GM23338 (cell line): ENCODE data around the gene DLX3. TPM values are rescaled to one million over a fixed set of nuclear protein-coding genes. Genes with fewer than 3 reads are reported as not detected.
"Not testable (repeated sequence)": the region's sequence is repeated elsewhere in the genome, so short reads cannot be mapped to it uniquely, and the experiment has no call there.

ENCODE experiments used
- ATAC-seq: fragments of 200-7000 bp; cut with Tn5 transposase; 3 replicates; pipeline ENCODE4 v1.9.1; 2020
- DNase-seq: peaks from one replicate; pipeline ENCODE4 v3.0.0-alpha.2; 2015; ENCODE audit warnings: low spot score
- H2AFZ ChIP-seq: fragments of 200-600 bp; sonication (generic); 2 replicates; pipeline ENCODE4 v1.8.0; 2016; ENCODE audit warnings: antibody characterized with exemption, mild to moderate bottlenecking, moderate library complexity
- H3F3A ChIP-seq: fragments of 200-600 bp; sonication (generic); replicated peaks from 2 replicates; pipeline ENCODE4 v1.8.0; 2017; ENCODE audit warnings: antibody characterized with exemption, mixed run types, low read depth
- H3K27ac ChIP-seq: fragments of 200-600 bp; sonication (generic); 2 replicates; pipeline ENCODE4 v1.6.1; 2016; ENCODE audit warnings: low read depth
- H3K27me3 ChIP-seq: fragments of 200-600 bp; sonication (generic); 2 replicates; pipeline ENCODE4 v1.8.0; 2016; ENCODE audit warnings: mild to moderate bottlenecking, mixed run types, moderate library complexity; ENCODE audit not compliant: insufficient read depth
- H3K36me3 ChIP-seq: fragments of 200-600 bp; sonication (generic); 2 replicates; pipeline ENCODE4 v1.8.0; 2016; ENCODE audit warnings: mild to moderate bottlenecking; ENCODE audit not compliant: insufficient read depth
- H3K4me1 ChIP-seq: fragments of 200-600 bp; sonication (generic); 2 replicates; pipeline ENCODE4 v1.8.0; 2016; ENCODE audit warnings: mild to moderate bottlenecking, moderate library complexity; ENCODE audit not compliant: insufficient read depth
- H3K4me2 ChIP-seq: fragments of 200-600 bp; sonication (generic); 2 replicates; pipeline ENCODE4 v1.7.1; 2017; ENCODE audit warnings: mixed run types
- H3K4me3 ChIP-seq: fragments of 200-600 bp; sonication (generic); 2 replicates; pipeline ENCODE4 v1.6.1; 2016; ENCODE audit warnings: mixed run types
- H3K79me2 ChIP-seq: fragments of 200-600 bp; sonication (generic); replicated peaks from 2 replicates; pipeline ENCODE4 v1.8.0; 2017; ENCODE audit warnings: mild to moderate bottlenecking; ENCODE audit not compliant: insufficient read depth
- H3K9me2 ChIP-seq: fragments of 200-600 bp; sonication (generic); 2 replicates; pipeline ENCODE4 v1.8.0; 2017; ENCODE audit not compliant: insufficient read depth
- H4K20me1 ChIP-seq: fragments of 200-600 bp; sonication (generic); replicated peaks from 2 replicates; pipeline ENCODE4 v1.8.0; 2017; ENCODE audit warnings: mild to moderate bottlenecking; ENCODE audit not compliant: insufficient read depth
- H3K27ac Mint-ChIP-seq: 2 replicates; pipeline ENCODE4 v1.8.0; 2020; ENCODE audit warnings: inconsistent platforms, mild to moderate bottlenecking, moderate library complexity, mixed read lengths
- H3K27me3 Mint-ChIP-seq: 3 replicates; pipeline ENCODE4 v1.8.0; 2022; ENCODE audit warnings: low read depth, mild to moderate bottlenecking, moderate library complexity, mixed read lengths, inconsistent platforms; ENCODE audit not compliant: insufficient read depth, poor library complexity
- H3K36me3 Mint-ChIP-seq: 3 replicates; pipeline ENCODE4 v1.8.0; 2021; ENCODE audit warnings: low read depth, mild to moderate bottlenecking, inconsistent platforms, moderate library complexity, mixed read lengths
- H3K4me1 Mint-ChIP-seq: 3 replicates; pipeline ENCODE4 v1.8.0; 2020; ENCODE audit warnings: mild to moderate bottlenecking, inconsistent platforms, mixed read lengths
- H3K4me3 Mint-ChIP-seq: 3 replicates; pipeline ENCODE4 v1.8.0; 2021; ENCODE audit warnings: moderate library complexity, mild to moderate bottlenecking, inconsistent platforms, mixed read lengths
- H3K9me3 Mint-ChIP-seq: 3 replicates; pipeline ENCODE4 v1.8.0; 2020; ENCODE audit warnings: moderate library complexity, mild to moderate bottlenecking, inconsistent platforms, mixed read lengths
- EZH2phosphoT487 ChIP-seq: fragments of 200-600 bp; sonication (generic); IDR thresholded peaks from one replicate; pipeline ENCODE4 v1.8.1; 2018; ENCODE audit warnings: antibody characterized with exemption; ENCODE audit not compliant: unreplicated experiment
- polyA plus RNA-seq: library from polyadenylated mRNA; unstranded; fragments of >200 nt; fragmentation: Nextera tagmentation; extraction: Ambion mirVana; gene quantifications from 2 replicates; pipeline ENCODE4 v1.2.1, GENCODE V29; 2016
- total RNA-seq: library from RNA; depleted of rRNA; stranded (reverse); fragments of >200 nt; shearing (Covaris generic); gene quantifications from 2 replicates; pipeline ENCODE4 v1.2.3, GENCODE V29; 2014
- TF ChIP-seq, protein P1 (sequence below): IDR thresholded peaks from 2 replicates; pipeline ENCODE4 v1.6.1; 2016; ENCODE audit warnings: antibody characterized with exemption
- TF ChIP-seq, protein P2 (sequence below): IDR thresholded peaks from one replicate; pipeline ENCODE4 v1.6.1; 2018; ENCODE audit warnings: antibody characterized with exemption; ENCODE audit not compliant: unreplicated experiment

The DLX3 gene
- total and polyA plus RNA-seq, 2 experiments from 2014 or later, result 0.14 to 0.27 TPM

DNA sequence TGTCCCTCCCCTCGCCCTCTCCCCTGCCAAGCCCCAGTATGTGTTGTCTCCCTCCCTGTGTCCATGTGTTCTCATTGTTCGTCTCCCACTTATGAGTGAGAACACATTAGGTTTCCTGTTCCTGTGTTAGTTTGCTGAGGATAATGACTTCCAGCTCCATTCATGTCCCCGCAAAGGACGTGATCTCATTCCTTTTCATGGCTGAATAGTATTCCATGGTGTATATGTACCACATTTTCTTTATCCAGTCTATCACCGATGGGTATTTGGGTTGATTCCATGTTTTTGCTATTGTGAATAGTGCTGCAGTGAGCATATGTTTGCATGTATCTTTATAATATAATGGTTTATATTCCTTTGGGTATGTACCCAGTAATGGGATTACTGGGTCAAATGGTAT, 45.5 kb upstream of the DLX3 start:
- not testable (repeated sequence) for H3K27ac ChIP-seq, ATAC-seq

GRCh38 chr17:50039058-50039457, 44.0 kb upstream of the DLX3 start:
- Histone ChIP-seq H3K27ac (no peak overlapping the region), H2AFZ (no peak overlapping the region), H3K36me3 (no peaks in the 10 kb centered on the region), H3F3A (no peaks in the 10 kb centered on the region), H3K27me3 (no peaks in the 10 kb centered on the region), H3K4me3 (no peak overlapping the region), H3K4me2 (no peak overlapping the region), H3K79me2 (no peaks in the 10 kb centered on the region), H3K9me2 (no peaks in the 10 kb centered on the region), H4K20me1 (no peaks in the 10 kb centered on the region), H3K4me1 (peaks cover 1% of the 10 kb centered on the region; the same call in 1 of the 2 replicates)
- Mint-ChIP-seq H3K27me3 (peaks cover 5% of the 10 kb centered on the region), H3K4me1 (peaks cover 13% of the 10 kb centered on the region; the same call in 2 of the 3 replicates), H3K4me3 (no peak overlapping the region), H3K36me3 (no peaks in the 10 kb centered on the region), H3K27ac (no peak overlapping the region), H3K9me3 (no peaks in the 10 kb centered on the region)
- TF ChIP-seq, protein P1, sequence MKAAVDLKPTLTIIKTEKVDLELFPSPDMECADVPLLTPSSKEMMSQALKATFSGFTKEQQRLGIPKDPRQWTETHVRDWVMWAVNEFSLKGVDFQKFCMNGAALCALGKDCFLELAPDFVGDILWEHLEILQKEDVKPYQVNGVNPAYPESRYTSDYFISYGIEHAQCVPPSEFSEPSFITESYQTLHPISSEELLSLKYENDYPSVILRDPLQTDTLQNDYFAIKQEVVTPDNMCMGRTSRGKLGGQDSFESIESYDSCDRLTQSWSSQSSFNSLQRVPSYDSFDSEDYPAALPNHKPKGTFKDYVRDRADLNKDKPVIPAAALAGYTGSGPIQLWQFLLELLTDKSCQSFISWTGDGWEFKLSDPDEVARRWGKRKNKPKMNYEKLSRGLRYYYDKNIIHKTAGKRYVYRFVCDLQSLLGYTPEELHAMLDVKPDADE, result no peak
- TF ChIP-seq, protein P2, sequence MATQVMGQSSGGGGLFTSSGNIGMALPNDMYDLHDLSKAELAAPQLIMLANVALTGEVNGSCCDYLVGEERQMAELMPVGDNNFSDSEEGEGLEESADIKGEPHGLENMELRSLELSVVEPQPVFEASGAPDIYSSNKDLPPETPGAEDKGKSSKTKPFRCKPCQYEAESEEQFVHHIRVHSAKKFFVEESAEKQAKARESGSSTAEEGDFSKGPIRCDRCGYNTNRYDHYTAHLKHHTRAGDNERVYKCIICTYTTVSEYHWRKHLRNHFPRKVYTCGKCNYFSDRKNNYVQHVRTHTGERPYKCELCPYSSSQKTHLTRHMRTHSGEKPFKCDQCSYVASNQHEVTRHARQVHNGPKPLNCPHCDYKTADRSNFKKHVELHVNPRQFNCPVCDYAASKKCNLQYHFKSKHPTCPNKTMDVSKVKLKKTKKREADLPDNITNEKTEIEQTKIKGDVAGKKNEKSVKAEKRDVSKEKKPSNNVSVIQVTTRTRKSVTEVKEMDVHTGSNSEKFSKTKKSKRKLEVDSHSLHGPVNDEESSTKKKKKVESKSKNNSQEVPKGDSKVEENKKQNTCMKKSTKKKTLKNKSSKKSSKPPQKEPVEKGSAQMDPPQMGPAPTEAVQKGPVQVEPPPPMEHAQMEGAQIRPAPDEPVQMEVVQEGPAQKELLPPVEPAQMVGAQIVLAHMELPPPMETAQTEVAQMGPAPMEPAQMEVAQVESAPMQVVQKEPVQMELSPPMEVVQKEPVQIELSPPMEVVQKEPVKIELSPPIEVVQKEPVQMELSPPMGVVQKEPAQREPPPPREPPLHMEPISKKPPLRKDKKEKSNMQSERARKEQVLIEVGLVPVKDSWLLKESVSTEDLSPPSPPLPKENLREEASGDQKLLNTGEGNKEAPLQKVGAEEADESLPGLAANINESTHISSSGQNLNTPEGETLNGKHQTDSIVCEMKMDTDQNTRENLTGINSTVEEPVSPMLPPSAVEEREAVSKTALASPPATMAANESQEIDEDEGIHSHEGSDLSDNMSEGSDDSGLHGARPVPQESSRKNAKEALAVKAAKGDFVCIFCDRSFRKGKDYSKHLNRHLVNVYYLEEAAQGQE, result no peak
- ATAC-seq (no peak), DNase-seq (no peak)

More for the DNA sequence above, 45.5 kb upstream of the DLX3 start:
- H3F3A ChIP-seq, H3K4me2 ChIP-seq, H3K36me3 ChIP-seq, DNase-seq, H3K27ac Mint-ChIP-seq, H3K27me3 ChIP-seq, H2AFZ ChIP-seq, H3K4me1 ChIP-seq, H3K9me2 ChIP-seq, H3K4me3 ChIP-seq, H3K9me3 Mint-ChIP-seq, H3K27me3 Mint-ChIP-seq, H3K4me1 Mint-ChIP-seq, H4K20me1 ChIP-seq, H3K36me3 Mint-ChIP-seq, H3K4me3 Mint-ChIP-seq, H3K79me2 ChIP-seq: not testable (repeated sequence)

- DNase-seq (no peak), ATAC-seq (peak; percentile 39)
- Histone ChIP-seq H4K20me1 (no peaks in the 10 kb centered on the region), H3K27ac (no peak overlapping the region), H3F3A (no peaks in the 10 kb centered on the region), H3K36me3 (no peaks in the 10 kb centered on the region), H3K4me3 (no peak overlapping the region), H3K79me2 (no peaks in the 10 kb centered on the region), H2AFZ (no peak overlapping the region), H3K27me3 (no peaks in the 10 kb centered on the region), H3K4me2 (no peak overlapping the region), H3K4me1 (peaks cover 4% of the 10 kb centered on the region; the same call in 1 of the 2 replicates), H3K9me2 (no peaks in the 10 kb centered on the region)
- no peaks in the 10 kb centered on the region for H3K36me3 Mint-ChIP-seq
- H3K27ac Mint-ChIP-seq, result no peak overlapping the region
- no peak for TF ChIP-seq EZH2phosphoT487
- TF ChIP-seq, protein P2, result no peak
- H3K27me3 Mint-ChIP-seq, result peaks cover 5% of the 10 kb centered on the region
- no peak overlapping the region for H3K4me3 Mint-ChIP-seq
- H3K4me1 Mint-ChIP-seq, result peaks cover 14% of the 10 kb centered on the region; the same call in 2 of the 3 replicates
- no peaks in the 10 kb centered on the region for H3K9me3 Mint-ChIP-seq
Measured at GRCh38 chr17:50037321-50038107, 42.5 kb upstream of the DLX3 start.
